ENCODE results near the gene PAX1. TPM values are rescaled to one million over a fixed set of nuclear protein-coding genes. Genes with fewer than 3 reads are reported as not detected.

PAX1 gene
- total RNA-seq, 1 donor from 2014 or later = not detected

DNA sequence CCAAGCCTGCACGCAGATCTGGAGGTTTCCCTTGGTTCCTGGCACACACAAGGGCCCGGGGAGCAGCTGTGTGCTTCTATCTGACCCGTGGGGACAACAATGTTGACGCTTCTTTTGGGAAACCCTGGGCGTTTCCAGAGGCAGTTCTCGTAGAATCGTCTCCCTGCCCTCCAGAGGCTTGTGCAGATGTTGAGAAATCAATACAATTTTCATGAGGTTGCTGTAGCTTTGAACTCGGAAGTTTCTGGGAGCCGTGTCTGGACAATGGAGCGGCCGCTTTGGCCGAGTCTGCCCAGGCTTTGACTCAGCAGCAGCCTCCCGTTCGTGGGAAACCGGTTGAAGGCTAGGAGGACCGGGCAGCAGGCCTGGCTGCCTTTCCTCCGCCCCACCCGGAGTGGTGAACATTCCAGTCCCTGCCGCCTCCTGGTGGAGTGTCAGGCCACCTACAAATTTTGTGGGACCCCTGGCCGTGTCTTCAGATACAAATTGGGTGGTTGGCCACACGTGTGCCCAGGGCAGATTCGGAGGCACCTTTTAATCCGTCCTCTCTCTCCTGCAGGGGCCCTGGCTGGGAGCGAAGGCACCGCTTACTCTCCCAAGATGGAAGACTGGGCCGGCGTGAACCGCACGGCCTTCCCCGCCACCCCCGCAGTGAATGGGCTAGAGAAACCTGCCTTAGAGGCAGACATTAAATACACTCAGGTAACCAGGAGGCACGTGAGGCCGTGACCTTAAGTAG lies 2.7 kb downstream of the PAX1 start:
- Mint-ChIP-seq H3K27me3 (ENCODE audit: low read depth) (peaks cover 77% of the 10 kb centered on the region), H3K36me3 (ENCODE audit: low read depth) (no peaks in the 10 kb centered on the region), H3K27ac (ENCODE audit: unreplicated experiment) (no peak overlapping the region), H3K4me3 (ENCODE audit: unreplicated experiment) (peak overlapping the region; percentile 15), H3K9me3 (ENCODE audit: low read depth) (no peaks in the 10 kb centered on the region), H3K4me1 (ENCODE audit: low read depth) (peaks cover 4% of the 10 kb centered on the region)
- DNase-seq (ENCODE audit: low spot score) = no peak
- TF ChIP-seq, protein P1, sequence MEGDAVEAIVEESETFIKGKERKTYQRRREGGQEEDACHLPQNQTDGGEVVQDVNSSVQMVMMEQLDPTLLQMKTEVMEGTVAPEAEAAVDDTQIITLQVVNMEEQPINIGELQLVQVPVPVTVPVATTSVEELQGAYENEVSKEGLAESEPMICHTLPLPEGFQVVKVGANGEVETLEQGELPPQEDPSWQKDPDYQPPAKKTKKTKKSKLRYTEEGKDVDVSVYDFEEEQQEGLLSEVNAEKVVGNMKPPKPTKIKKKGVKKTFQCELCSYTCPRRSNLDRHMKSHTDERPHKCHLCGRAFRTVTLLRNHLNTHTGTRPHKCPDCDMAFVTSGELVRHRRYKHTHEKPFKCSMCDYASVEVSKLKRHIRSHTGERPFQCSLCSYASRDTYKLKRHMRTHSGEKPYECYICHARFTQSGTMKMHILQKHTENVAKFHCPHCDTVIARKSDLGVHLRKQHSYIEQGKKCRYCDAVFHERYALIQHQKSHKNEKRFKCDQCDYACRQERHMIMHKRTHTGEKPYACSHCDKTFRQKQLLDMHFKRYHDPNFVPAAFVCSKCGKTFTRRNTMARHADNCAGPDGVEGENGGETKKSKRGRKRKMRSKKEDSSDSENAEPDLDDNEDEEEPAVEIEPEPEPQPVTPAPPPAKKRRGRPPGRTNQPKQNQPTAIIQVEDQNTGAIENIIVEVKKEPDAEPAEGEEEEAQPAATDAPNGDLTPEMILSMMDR (IDR thresholded peaks at IDR 0.05) = no peak

DNA sequence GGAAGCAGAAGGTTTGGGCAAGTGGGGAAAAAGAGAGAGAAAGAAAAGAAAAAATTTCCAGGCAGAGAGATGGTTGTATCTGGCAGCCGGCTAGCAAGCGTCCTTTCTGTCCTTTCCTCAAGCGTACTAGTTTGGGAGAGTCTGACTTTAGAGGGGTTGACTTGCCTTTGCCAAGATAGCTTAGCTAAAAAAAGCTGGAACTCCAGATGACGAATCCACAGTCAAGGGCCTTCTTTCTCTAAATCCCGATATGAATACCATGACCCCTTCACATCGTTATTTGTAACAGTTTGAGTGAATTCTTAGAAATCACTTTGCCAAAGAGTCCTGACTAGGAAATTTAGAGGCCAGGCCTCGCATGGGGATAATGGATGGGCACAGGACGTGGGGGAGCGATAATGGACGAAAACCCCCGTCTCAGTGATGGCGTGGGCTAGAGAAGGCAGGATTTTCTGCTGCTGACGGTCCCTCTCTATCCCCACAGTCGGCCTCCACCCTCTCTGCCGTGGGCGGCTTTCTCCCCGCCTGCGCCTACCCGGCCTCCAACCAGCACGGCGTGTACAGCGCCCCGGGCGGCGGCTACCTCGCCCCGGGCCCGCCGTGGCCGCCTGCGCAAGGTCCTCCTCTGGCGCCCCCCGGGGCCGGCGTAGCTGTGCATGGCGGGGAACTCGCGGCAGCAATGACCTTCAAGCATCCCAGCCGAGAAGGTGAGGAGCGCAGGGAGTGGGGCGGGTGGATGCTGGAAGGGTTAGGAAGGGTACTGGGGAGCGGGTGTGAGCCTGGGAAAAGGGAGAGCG lies 3.5 kb downstream of the PAX1 start:
- TF ChIP-seq, protein P1 (IDR thresholded peaks at IDR 0.05) = no peak
- Mint-ChIP-seq H3K36me3 (ENCODE audit: low read depth) (no peaks in the 10 kb centered on the region), H3K4me3 (ENCODE audit: unreplicated experiment) (no peak overlapping the region), H3K27me3 (ENCODE audit: low read depth) (peaks cover 77% of the 10 kb centered on the region), H3K9me3 (ENCODE audit: low read depth) (no peaks in the 10 kb centered on the region), H3K4me1 (ENCODE audit: low read depth) (peaks cover 4% of the 10 kb centered on the region), H3K27ac (ENCODE audit: unreplicated experiment) (no peak overlapping the region)
- DNase-seq (ENCODE audit: low spot score) = no peak

DNA sequence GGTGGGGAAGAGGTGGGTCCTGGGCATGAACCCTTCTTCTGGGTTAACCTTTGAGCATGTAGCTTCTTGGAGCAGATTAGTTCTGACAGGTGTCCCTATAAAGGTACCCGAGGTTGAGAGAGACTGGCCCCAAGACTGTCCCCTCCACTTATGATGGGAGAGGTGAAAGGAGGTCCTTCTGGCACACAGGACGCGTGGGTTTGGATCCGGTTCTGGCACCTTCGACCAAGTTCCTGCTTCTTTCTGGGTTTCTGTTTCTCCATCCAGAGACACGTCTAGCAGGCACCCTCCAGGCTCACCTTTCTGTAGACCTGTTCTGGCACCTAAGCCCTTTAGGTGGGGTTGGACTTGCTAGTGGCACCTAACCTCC lies 4.1 kb downstream of the PAX1 start:
- H3K27ac Mint-ChIP-seq (ENCODE audit: unreplicated experiment) = no peak overlapping the region
- no peak for DNase-seq (ENCODE audit: low spot score)
- peaks cover 4% of the 10 kb centered on the region for H3K4me1 Mint-ChIP-seq (ENCODE audit: low read depth)
- peaks cover 76% of the 10 kb centered on the region for H3K27me3 Mint-ChIP-seq (ENCODE audit: low read depth)
- H3K36me3 Mint-ChIP-seq (ENCODE audit: low read depth) = no peaks in the 10 kb centered on the region
- TF ChIP-seq, protein P1 (IDR thresholded peaks at IDR 0.05) = no peak
- no peaks in the 10 kb centered on the region for H3K9me3 Mint-ChIP-seq (ENCODE audit: low read depth)
- H3K4me3 Mint-ChIP-seq (ENCODE audit: unreplicated experiment) = no peak overlapping the region

DNA sequence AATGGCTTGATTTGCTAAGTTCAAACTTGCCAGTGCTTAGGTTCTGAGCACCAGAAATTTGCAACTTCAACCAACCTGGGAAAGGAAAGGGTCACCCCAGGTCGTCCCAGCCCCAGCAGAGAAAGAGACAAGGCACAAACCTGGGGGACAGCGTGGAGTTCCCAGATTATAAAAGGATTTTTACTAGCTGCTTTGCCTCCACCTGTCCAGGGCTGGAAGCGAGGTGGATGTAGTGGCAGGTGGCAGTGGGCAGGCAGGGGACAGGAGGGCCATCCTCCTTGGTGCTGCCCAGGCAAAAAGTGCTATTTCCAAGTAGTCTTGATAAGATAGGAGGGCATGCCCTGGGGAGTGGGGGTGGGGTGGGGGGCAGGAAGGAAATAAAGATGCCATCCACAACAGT lies 4.9 kb downstream of the PAX1 start:
- no peak for DNase-seq (ENCODE audit: low spot score)
- TF ChIP-seq, protein P1 (IDR thresholded peaks at IDR 0.05) = no peak
- no peak overlapping the region for H3K27ac Mint-ChIP-seq (ENCODE audit: unreplicated experiment)
- no peaks in the 10 kb centered on the region for H3K9me3 Mint-ChIP-seq (ENCODE audit: low read depth)
- H3K4me3 Mint-ChIP-seq (ENCODE audit: unreplicated experiment) = no peak overlapping the region
- peaks cover 76% of the 10 kb centered on the region for H3K27me3 Mint-ChIP-seq (ENCODE audit: low read depth)
- H3K36me3 Mint-ChIP-seq (ENCODE audit: low read depth) = no peaks in the 10 kb centered on the region
- H3K4me1 Mint-ChIP-seq (ENCODE audit: low read depth) = peaks cover 3% of the 10 kb centered on the region

DNA sequence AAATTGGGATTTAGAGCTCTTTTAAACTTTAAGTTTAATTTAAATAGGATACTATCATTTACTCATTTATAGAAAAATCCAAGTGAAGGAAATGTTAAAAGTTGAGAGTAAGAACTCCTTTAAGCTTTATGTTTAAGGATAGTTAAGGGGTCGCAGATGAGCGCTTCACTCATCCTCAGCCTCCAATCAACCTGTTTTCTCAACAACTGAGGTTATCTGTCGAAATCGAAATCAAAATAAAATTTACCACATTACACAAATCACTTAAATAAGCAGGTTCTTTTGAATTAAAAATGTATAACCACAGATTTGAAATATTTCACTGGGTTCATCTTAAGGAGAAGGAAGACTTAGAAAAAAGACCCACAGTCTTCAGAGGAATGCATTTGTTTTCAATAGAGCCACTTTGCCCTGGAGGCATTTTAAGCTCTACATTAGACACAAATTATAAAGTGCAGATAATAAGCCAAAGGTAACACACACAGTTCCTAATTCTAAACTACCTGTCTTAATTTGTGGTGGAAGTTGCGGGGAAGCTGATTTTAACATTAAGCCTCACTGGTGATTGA lies 5.5 kb downstream of the PAX1 start:
- Mint-ChIP-seq H3K4me1 (ENCODE audit: low read depth) (peaks cover 3% of the 10 kb centered on the region), H3K36me3 (ENCODE audit: low read depth) (no peaks in the 10 kb centered on the region), H3K9me3 (ENCODE audit: low read depth) (no peaks in the 10 kb centered on the region), H3K27ac (ENCODE audit: unreplicated experiment) (no peak overlapping the region), H3K27me3 (ENCODE audit: low read depth) (peaks cover 81% of the 10 kb centered on the region), H3K4me3 (ENCODE audit: unreplicated experiment) (no peak overlapping the region)
- no peak for DNase-seq (ENCODE audit: low spot score)
- TF ChIP-seq, protein P1 (IDR thresholded peaks at IDR 0.05) = no peak
